HCT116 (cell line): ENCODE data around the gene DEPDC1B. TPM values are rescaled to one million over a fixed set of nuclear protein-coding genes. Genes with fewer than 3 reads are reported as not detected.

Source experiments
- ATAC-seq: fragments of 200-7000 bp; cut with Tn5 transposase; 2 replicates; pipeline ENCODE4 v1.9.1; 2020; ENCODE audit warnings: mild to moderate bottlenecking, moderate library complexity
- BruUV-seq: library from RNA; stranded (reverse); fragments of 400-500 nt; replicated peaks from 2 replicates; lab custom pipeline; 2021; lab: Mats Ljungman, UMichigan
- CTCF ChIA-PET: fragments of 300-600 bp; sonication (Branson Sonifier 250); formaldehyde crosslinking; loops from one replicate; lab custom pipeline; 2021; ENCODE audit warnings: antibody characterized with exemption; lab: Charles Lee
- POLR2A ChIA-PET: fragments of 300-600, 350-600 bp; sonication (Branson Sonifier 250); formaldehyde crosslinking; loops from one replicate; lab custom pipeline; 2021; ENCODE audit warnings: antibody characterized with exemption; lab: Charles Lee
- RAD21 ChIA-PET, 2 experiments: fragments of 300-600 bp; sonication (Branson Sonifier 250); formaldehyde crosslinking; loops; one replicate each; lab custom pipeline; 2023; ENCODE audit warnings: low total read pairs in 2 of 2; ENCODE audit not compliant: uncharacterized antibody in 2 of 2, unreplicated experiment in 2 of 2, low non-redundant PET in 1 of 2; lab: Charles Lee
- DNase-seq: peaks from one replicate; pipeline ENCODE4 v3.0.0-alpha.2; 2010; ENCODE audit warnings: low read depth, low spot score
- H2AFZ ChIP-seq: fragments of 200-600 bp; shearing (Covaris generic), sonication (generic); 2 replicates; pipeline ENCODE4 v1.6.1; 2017; ENCODE audit warnings: low read depth, mixed run types, mixed read lengths, antibody characterized with exemption, low read length; ENCODE audit not compliant: poor library complexity, severe bottlenecking
- H3K27ac ChIP-seq: 2 replicates; pipeline ENCODE4 v1.5.1; 2012; ENCODE audit warnings: low read depth, low read length
- H3K27me3 ChIP-seq: fragments of 200-600 bp; sonication (generic); 2 replicates; pipeline ENCODE4 v1.6.1; 2016; ENCODE audit warnings: mixed run types, low read length, mixed read lengths; ENCODE audit not compliant: insufficient read depth
- H3K36me3 ChIP-seq, 2 experiments: fragments of 200-500 bp in 1 of 2; fragments of 200-600 bp in 1 of 2; sonication (Bioruptor generic) in 1 of 2; sonication (generic) in 1 of 2; 2 replicates each; pipeline versions ENCODE4 v1.5.1 to v1.6.1; 2014 to 2016; ENCODE audit warnings: low read length in 2 of 2, inconsistent platforms in 1 of 2, mixed read lengths in 1 of 2, mixed run types in 1 of 2; ENCODE audit not compliant: insufficient read depth in 2 of 2, control insufficient read depth in 1 of 2
- H3K4me1 ChIP-seq, 2 experiments: fragments of 200-600 bp in 1 of 2; sonication (generic) in 1 of 2; 2 replicates each; pipeline versions ENCODE4 v1.5.1 to v1.6.1; 2012 to 2017; ENCODE audit warnings: low read length in 2 of 2, inconsistent platforms in 1 of 2, mild to moderate bottlenecking in 1 of 2, mixed read lengths in 1 of 2, mixed run types in 1 of 2, moderate library complexity in 1 of 2; ENCODE audit not compliant: insufficient read depth in 2 of 2, control insufficient read depth in 1 of 2
- H3K4me2 ChIP-seq: fragments of 200-600 bp; sonication (generic); 2 replicates; pipeline ENCODE4 v1.6.1; 2017; ENCODE audit warnings: mixed run types, low read length, mixed read lengths
- H3K4me3 ChIP-seq, 2 experiments: fragments of 200-600 bp in 1 of 2; sonication (generic) in 1 of 2; replicated peaks in 1 of 2; 2 replicates each; pipeline ENCODE4 v1.5.1; 2011 to 2016; ENCODE audit warnings: low read length in 2 of 2, control low read depth in 1 of 2, low read depth in 1 of 2, mild to moderate bottlenecking in 1 of 2, mixed read lengths in 1 of 2, mixed run types in 1 of 2
- H3K79me2 ChIP-seq: fragments of 200-600 bp; sonication (generic); 2 replicates; pipeline ENCODE4 v1.6.1; 2017; ENCODE audit warnings: mild to moderate bottlenecking, mixed run types, low read length, moderate library complexity, mixed read lengths; ENCODE audit not compliant: insufficient read depth
- H3K9ac ChIP-seq: fragments of 200-600 bp; sonication (generic); 2 replicates; pipeline ENCODE4 v1.6.1; 2016; ENCODE audit warnings: low read length, mixed read lengths
- H3K9me2 ChIP-seq: fragments of 200-600 bp; sonication (generic), shearing (Covaris generic); 2 replicates; pipeline ENCODE4 v1.6.1; 2017; ENCODE audit warnings: mixed run types, mild to moderate bottlenecking, moderate library complexity; ENCODE audit not compliant: insufficient read depth
- H3K9me3 ChIP-seq, 2 experiments: fragments of 200-500 bp in 1 of 2; fragments of 200-600 bp in 1 of 2; sonication (Bioruptor generic) in 1 of 2; sonication (generic) in 1 of 2; 2 replicates each; pipeline ENCODE4 v1.6.1; 2014 to 2017; ENCODE audit warnings: low read length in 2 of 2, mixed read lengths in 2 of 2, inconsistent platforms in 1 of 2, low read depth in 1 of 2, mild to moderate bottlenecking in 1 of 2, mixed run types in 1 of 2, moderate library complexity in 1 of 2; ENCODE audit not compliant: control insufficient read depth in 1 of 2, insufficient read depth in 1 of 2
- H4K20me1 ChIP-seq: fragments of 200-600 bp; sonication (generic), shearing (Covaris generic); 2 replicates; pipeline ENCODE4 v1.6.1; 2017; ENCODE audit warnings: mixed run types, mild to moderate bottlenecking, moderate library complexity; ENCODE audit not compliant: insufficient read depth
- CTCF ChIP-seq, 3 experiments: fragments of 200-600 bp in 1 of 3; sonication (generic) in 1 of 3; IDR thresholded peaks in 2 of 3; conservative IDR thresholded peaks in 1 of 3; 2 replicates each; pipeline ENCODE4 v1.5.1; 2012 to 2017; ENCODE audit warnings: low read depth in 2 of 3, low read length in 2 of 3, antibody characterized with exemption in 1 of 3, borderline replicate concordance in 1 of 3, control low read depth in 1 of 3, mild to moderate bottlenecking in 1 of 3, mixed read lengths in 1 of 3, mixed run types in 1 of 3, moderate library complexity in 1 of 3; ENCODE audit not compliant: insufficient read depth in 1 of 3
- EGR1 ChIP-seq: IDR thresholded peaks from 2 replicates; pipeline ENCODE4 v1.6.1; 2012; ENCODE audit warnings: low read depth
- EZH2phosphoT487 ChIP-seq: fragments of 200-600 bp; IDR thresholded peaks from 2 replicates; pipeline ENCODE4 v1.6.1; 2018; ENCODE audit warnings: antibody characterized with exemption, borderline replicate concordance
- FOSL1 ChIP-seq: IDR thresholded peaks from 2 replicates; pipeline ENCODE4 v1.6.1; 2012; ENCODE audit warnings: low read depth
- MAX ChIP-seq: IDR thresholded peaks from 2 replicates; pipeline ENCODE4 v1.6.1; 2012
- POLR2A ChIP-seq: IDR thresholded peaks from 2 replicates; pipeline ENCODE4 v1.7.0; 2011; ENCODE audit warnings: borderline replicate concordance; ENCODE audit not compliant: insufficient read depth, insufficient read length; ENCODE audit errors: extremely low read depth
- RAD21 ChIP-seq: IDR thresholded peaks from 2 replicates; pipeline ENCODE4 v1.6.1; 2012; ENCODE audit warnings: low read depth, mild to moderate bottlenecking
- SIN3A ChIP-seq: IDR thresholded peaks from 2 replicates; pipeline ENCODE4 v1.6.1; 2012; ENCODE audit warnings: low read depth
- intact Hi-C: fragments of 100-400 bp; cut with micrococcal nuclease; formaldehyde crosslinking; loops from 2 replicates; pipeline ENCODE4 v1.10.0; 2022
- total RNA-seq: library from RNA; stranded (reverse); gene quantifications from one replicate; pipeline ENCODE4 v1.2.1, GENCODE V29; 2021; ENCODE audit not compliant: unreplicated experiment

Gene DEPDC1B
- total RNA-seq, 1 experiment from 2014 or later: 39.7 TPM

GRCh38 chr5:60722416-60722815 is 22.4 kb upstream of the DEPDC1B start:
- no peaks in the 10 kb centered on the region for H3K9me2 ChIP-seq
- ChIA-PET POLR2A (no interaction called here), RAD21 (no interaction called here), CTCF (no interaction called here)
- H3K4me3 ChIP-seq: no peak overlapping the region
- H3K9me3 ChIP-seq: no peaks in the 10 kb centered on the region
- H2AFZ ChIP-seq: no peak overlapping the region
- intact Hi-C loops: no loop called here
- no peaks in the 10 kb centered on the region for H3K4me1 ChIP-seq
- no peaks in the 10 kb centered on the region for H4K20me1 ChIP-seq
- no peaks in the 10 kb centered on the region for H3K36me3 ChIP-seq
- no peak for TF ChIP-seq FOSL1
- no peak for TF ChIP-seq POLR2A
- no peak for DNase-seq
- no peak for ATAC-seq
- H3K4me2 ChIP-seq: no peak overlapping the region
- BruUV-seq: no TSS peak
- no peaks in the 10 kb centered on the region for H3K79me2 ChIP-seq
- H3K27me3 ChIP-seq: no peaks in the 10 kb centered on the region
- no peak overlapping the region for H3K9ac ChIP-seq
- no peak overlapping the region for H3K27ac ChIP-seq

- intact Hi-C loops: no loop called here
- H3K4me2 ChIP-seq: no peak overlapping the region
- no peaks in the 10 kb centered on the region for H3K79me2 ChIP-seq
- no peaks in the 10 kb centered on the region for H3K4me1 ChIP-seq
- H3K9me2 ChIP-seq: no peaks in the 10 kb centered on the region
- no TSS peak for BruUV-seq
- TF ChIP-seq SIN3A: no peak
- TF ChIP-seq CTCF (IDR thresholded peaks at IDR 0.05 in 2 of 3, conservative IDR thresholded peaks at IDR 0.05 in 1 of 3; ENCODE audit: borderline replicate concordance in 1 of 3, insufficient read depth in 1 of 3, low read depth in 2 of 3, low read length in 2 of 3): 0 out of 6 replicates have a peak, but pooled peaks of 1 of the 3 experiments have one; percentile 24
- no peak for TF ChIP-seq MAX
- TF ChIP-seq EZH2phosphoT487: no peak
- TF ChIP-seq EGR1: no peak
- peak; percentile 47 for TF ChIP-seq RAD21
- H3K27me3 ChIP-seq: no peaks in the 10 kb centered on the region
- no peaks in the 10 kb centered on the region for H3K9me3 ChIP-seq
- no peak overlapping the region for H3K9ac ChIP-seq
- no peak for DNase-seq
- no peak overlapping the region for H2AFZ ChIP-seq
- ATAC-seq: no peak
- H3K27ac ChIP-seq: no peak overlapping the region
- RAD21 ChIA-PET: no interaction called here
- POLR2A ChIA-PET: no interaction called here
- CTCF ChIA-PET: interaction anchor here (0.9 to 1.2 kb wide), 2 partner anchors 9 to 20 kb away, joined by 3 read pairs; partner anchors contain the start of gene DEPDC1B
- no peaks in the 10 kb centered on the region for H3K36me3 ChIP-seq
- no peak overlapping the region for H3K4me3 ChIP-seq
- no peaks in the 10 kb centered on the region for H4K20me1 ChIP-seq
These were observed 19.4 kb upstream of the DEPDC1B start for GRCh38 chr5:60719329-60719728.
